MCF 10A (cell line): ENCODE results near the gene MPRIP. TPM values are rescaled to one million over a fixed set of nuclear protein-coding genes. Genes with fewer than 3 reads are reported as not detected.

Experiments
- BruUV-seq: library from RNA; stranded (reverse); fragments of 400-500 nt; replicated peaks from 2 replicates; lab custom pipeline; 2021; lab: Mats Ljungman, UMichigan
- CTCF ChIA-PET: fragments of 300-600 bp; sonication (Branson Sonifier 250); formaldehyde crosslinking; extraction: SDS; loops from one replicate; lab custom pipeline; 2021; ENCODE audit warnings: antibody characterized with exemption, inconsistent platforms; lab: Yijun Ruan, JAX
- POLR2A ChIA-PET: fragments of 300-600, 350-650 bp; sonication (Branson Sonifier 250); formaldehyde crosslinking; extraction: SDS; loops from one replicate; lab custom pipeline; 2020; ENCODE audit warnings: antibody characterized with exemption, inconsistent platforms; lab: Yijun Ruan, JAX
- DNase-seq: peaks from one replicate; pipeline ENCODE4 v3.0.0-alpha.2; 2018; ENCODE audit not compliant: unreplicated experiment
- H3K27ac Mint-ChIP-seq: one replicate; pipeline ENCODE4 v1.8.0; 2022; ENCODE audit warnings: mild to moderate bottlenecking, low read depth, mixed read lengths; ENCODE audit not compliant: unreplicated experiment
- H3K27me3 Mint-ChIP-seq: one replicate; pipeline ENCODE4 v1.8.0; 2022; ENCODE audit warnings: mixed read lengths; ENCODE audit not compliant: insufficient read depth, unreplicated experiment
- H3K36me3 Mint-ChIP-seq: one replicate; pipeline ENCODE4 v1.8.0; 2022; ENCODE audit warnings: mild to moderate bottlenecking, moderate library complexity, mixed read lengths; ENCODE audit not compliant: insufficient read depth, unreplicated experiment
- H3K4me1 Mint-ChIP-seq: one replicate; pipeline ENCODE4 v1.8.0; 2022; ENCODE audit warnings: mixed read lengths; ENCODE audit not compliant: insufficient read depth, unreplicated experiment
- H3K4me3 Mint-ChIP-seq: one replicate; pipeline ENCODE4 v1.8.0; 2022; ENCODE audit warnings: mild to moderate bottlenecking, moderate library complexity, mixed read lengths; ENCODE audit not compliant: unreplicated experiment
- H3K9me3 Mint-ChIP-seq: one replicate; pipeline ENCODE4 v1.8.0; 2022; ENCODE audit warnings: mixed read lengths; ENCODE audit not compliant: unreplicated experiment
- intact Hi-C: fragments of 100-400 bp; cut with micrococcal nuclease; formaldehyde crosslinking; loops from 2 replicates; pipeline ENCODE4 v1.14.1; 2022
- total RNA-seq: library from RNA; stranded (reverse); gene quantifications from 2 replicates; pipeline ENCODE4 v1.2.3, GENCODE V29; 2022
- TF ChIP-seq, protein P1 (sequence below): fragments of 200-600 bp; IDR thresholded peaks from one replicate; pipeline ENCODE4 v1.8.0; 2022; ENCODE audit warnings: antibody characterized with exemption, mild to moderate bottlenecking; ENCODE audit not compliant: unreplicated experiment

Gene MPRIP
- total RNA-seq, 1 experiment from 2014 or later = 230 TPM

GRCh38 chr17:17028059-17028877, 14.0 kb upstream of the MPRIP start:
- Mint-ChIP-seq H3K27ac (peak overlapping the region; percentile 92), H3K4me1 (peaks cover 38% of the 10 kb centered on the region), H3K4me3 (no peak overlapping the region), H3K9me3 (no peaks in the 10 kb centered on the region), H3K36me3 (peaks cover 5% of the 10 kb centered on the region), H3K27me3 (no peaks in the 10 kb centered on the region)
- POLR2A ChIA-PET = interaction anchor here (0.7 to 4.8 kb wide), 7 partner anchors 12 to 208 kb away, joined by 3 to 57 read pairs (median 4); partner anchors contain the start of gene MPRIP
- no TSS peak for BruUV-seq
- CTCF ChIA-PET = interaction anchor here (0.5 to 1.0 kb wide), 9 partner anchors 12 to 976 kb away, joined by 3 to 7 read pairs (median 3); partner anchors contain the start of gene PLD6
- DNase-seq = peak; percentile 97
- intact Hi-C loops = no loop called here
- TF ChIP-seq, protein P1, sequence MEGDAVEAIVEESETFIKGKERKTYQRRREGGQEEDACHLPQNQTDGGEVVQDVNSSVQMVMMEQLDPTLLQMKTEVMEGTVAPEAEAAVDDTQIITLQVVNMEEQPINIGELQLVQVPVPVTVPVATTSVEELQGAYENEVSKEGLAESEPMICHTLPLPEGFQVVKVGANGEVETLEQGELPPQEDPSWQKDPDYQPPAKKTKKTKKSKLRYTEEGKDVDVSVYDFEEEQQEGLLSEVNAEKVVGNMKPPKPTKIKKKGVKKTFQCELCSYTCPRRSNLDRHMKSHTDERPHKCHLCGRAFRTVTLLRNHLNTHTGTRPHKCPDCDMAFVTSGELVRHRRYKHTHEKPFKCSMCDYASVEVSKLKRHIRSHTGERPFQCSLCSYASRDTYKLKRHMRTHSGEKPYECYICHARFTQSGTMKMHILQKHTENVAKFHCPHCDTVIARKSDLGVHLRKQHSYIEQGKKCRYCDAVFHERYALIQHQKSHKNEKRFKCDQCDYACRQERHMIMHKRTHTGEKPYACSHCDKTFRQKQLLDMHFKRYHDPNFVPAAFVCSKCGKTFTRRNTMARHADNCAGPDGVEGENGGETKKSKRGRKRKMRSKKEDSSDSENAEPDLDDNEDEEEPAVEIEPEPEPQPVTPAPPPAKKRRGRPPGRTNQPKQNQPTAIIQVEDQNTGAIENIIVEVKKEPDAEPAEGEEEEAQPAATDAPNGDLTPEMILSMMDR = no peak

GRCh38 chr17:17028878-17029535, 13.2 kb upstream of the MPRIP start:
- POLR2A ChIA-PET = interaction anchor here (0.7 to 4.8 kb wide), 5 partner anchors 13 to 563 kb away, joined by 3 to 57 read pairs (median 8); partner anchors contain the start of genes MPRIP and PEMT
- Mint-ChIP-seq H3K36me3 (peaks cover 3% of the 10 kb centered on the region), H3K27me3 (no peaks in the 10 kb centered on the region), H3K4me3 (no peak overlapping the region), H3K27ac (peak overlapping the region; percentile 92), H3K9me3 (no peaks in the 10 kb centered on the region), H3K4me1 (peaks cover 43% of the 10 kb centered on the region)
- no peak for DNase-seq
- intact Hi-C loops = no loop called here
- TF ChIP-seq, protein P1 = no peak
- BruUV-seq = no TSS peak
- CTCF ChIA-PET = interaction anchor here (0.6 to 0.9 kb wide), 6 partner anchors 18 to 378 kb away, joined by 3 read pairs; no protein-coding TSS in a partner anchor

- BruUV-seq = no TSS peak
- intact Hi-C loops = no loop called here
- Mint-ChIP-seq H3K4me3 (no peak overlapping the region), H3K4me1 (peaks cover 43% of the 10 kb centered on the region), H3K27me3 (no peaks in the 10 kb centered on the region), H3K27ac (peak overlapping the region; percentile 92), H3K36me3 (no peaks in the 10 kb centered on the region), H3K9me3 (no peaks in the 10 kb centered on the region)
- POLR2A ChIA-PET = interaction anchor here (1.1 kb wide), 1 partner anchor 27 kb away, joined by 4 read pairs; no protein-coding TSS in a partner anchor
- CTCF ChIA-PET = no interaction called here
- TF ChIP-seq, protein P1 = no peak
- no peak for DNase-seq
Measured at GRCh38 chr17:17029938-17030337, 12.3 kb upstream of the MPRIP start.
